Adipocyte (in vitro differentiated cells): ENCODE data around the gene KLF16.
A peak's percentile ranks its signal among the peaks of the same experiment; 100 is the strongest.

ENCODE experiments used
- DNase-seq: peaks from one replicate; pipeline ENCODE4 v3.0.0-alpha.2; 2015; ENCODE audit warnings: low read depth
- H3K27me3 ChIP-seq: replicated peaks from 2 replicates; pipeline ENCODE4 v1.7.0; 2013; ENCODE audit warnings: mild to moderate bottlenecking, low read length, moderate library complexity; ENCODE audit not compliant: control insufficient read depth, insufficient read depth
- H3K36me3 ChIP-seq: 2 replicates; pipeline ENCODE4 v1.7.0; 2013; ENCODE audit warnings: low read length, mild to moderate bottlenecking, moderate library complexity; ENCODE audit not compliant: control insufficient read depth, insufficient read depth, severe bottlenecking
- H3K4me1 ChIP-seq: 2 replicates; pipeline ENCODE4 v1.7.0; 2013; ENCODE audit warnings: mild to moderate bottlenecking, low read length, moderate library complexity; ENCODE audit not compliant: control insufficient read depth, insufficient read depth
- H3K4me3 ChIP-seq: 2 replicates; pipeline ENCODE4 v1.7.0; 2013; ENCODE audit warnings: mild to moderate bottlenecking, low read length, moderate library complexity
- H3K9ac ChIP-seq: 2 replicates; pipeline ENCODE4 v1.7.0; 2013; ENCODE audit warnings: mild to moderate bottlenecking, low read length, moderate library complexity
- H3K9me3 ChIP-seq: 2 replicates; pipeline ENCODE4 v1.7.0; 2013; ENCODE audit warnings: mild to moderate bottlenecking, low read length, moderate library complexity; ENCODE audit not compliant: control insufficient read depth

The KLF16 gene

DNA sequence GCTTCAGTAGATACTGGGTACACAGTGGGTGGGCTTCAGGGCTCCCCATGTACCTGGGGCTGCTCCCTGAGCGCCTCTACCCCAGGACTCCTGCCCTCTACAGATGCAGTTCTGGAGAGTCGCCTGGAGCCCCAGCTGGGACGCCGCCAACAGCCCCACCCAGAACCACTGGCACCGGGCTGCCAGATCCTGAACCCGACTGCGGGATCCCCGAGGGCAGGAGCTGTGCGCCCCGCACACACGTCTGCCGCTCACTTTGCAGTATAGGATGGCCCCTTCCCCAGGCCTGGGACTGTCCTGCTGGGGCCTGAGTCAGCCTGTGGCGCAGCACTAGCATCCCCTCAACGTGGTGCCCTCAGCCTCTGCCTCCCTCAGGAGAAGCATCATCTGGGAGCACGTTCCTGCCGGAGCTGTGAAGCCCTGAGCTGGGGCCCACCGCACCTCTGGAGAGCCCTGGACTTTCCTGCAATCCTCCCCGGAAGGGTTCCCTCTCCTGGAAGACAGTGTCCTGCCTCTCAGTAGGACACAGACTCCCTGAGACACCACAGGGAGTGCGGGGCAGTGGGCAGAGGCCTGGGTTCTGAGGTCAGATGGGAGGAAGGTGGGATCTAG, 18.8 kb downstream of the KLF16 start:
- no peak for DNase-seq
- Histone ChIP-seq H3K36me3 (no peaks in the 10 kb centered on the region), H3K4me1 (peaks cover 33% of the 10 kb centered on the region), H3K4me3 (no peak overlapping the region), H3K9ac (peak overlapping the region; percentile 34), H3K27me3 (no peaks in the 10 kb centered on the region), H3K9me3 (no peaks in the 10 kb centered on the region)

DNA sequence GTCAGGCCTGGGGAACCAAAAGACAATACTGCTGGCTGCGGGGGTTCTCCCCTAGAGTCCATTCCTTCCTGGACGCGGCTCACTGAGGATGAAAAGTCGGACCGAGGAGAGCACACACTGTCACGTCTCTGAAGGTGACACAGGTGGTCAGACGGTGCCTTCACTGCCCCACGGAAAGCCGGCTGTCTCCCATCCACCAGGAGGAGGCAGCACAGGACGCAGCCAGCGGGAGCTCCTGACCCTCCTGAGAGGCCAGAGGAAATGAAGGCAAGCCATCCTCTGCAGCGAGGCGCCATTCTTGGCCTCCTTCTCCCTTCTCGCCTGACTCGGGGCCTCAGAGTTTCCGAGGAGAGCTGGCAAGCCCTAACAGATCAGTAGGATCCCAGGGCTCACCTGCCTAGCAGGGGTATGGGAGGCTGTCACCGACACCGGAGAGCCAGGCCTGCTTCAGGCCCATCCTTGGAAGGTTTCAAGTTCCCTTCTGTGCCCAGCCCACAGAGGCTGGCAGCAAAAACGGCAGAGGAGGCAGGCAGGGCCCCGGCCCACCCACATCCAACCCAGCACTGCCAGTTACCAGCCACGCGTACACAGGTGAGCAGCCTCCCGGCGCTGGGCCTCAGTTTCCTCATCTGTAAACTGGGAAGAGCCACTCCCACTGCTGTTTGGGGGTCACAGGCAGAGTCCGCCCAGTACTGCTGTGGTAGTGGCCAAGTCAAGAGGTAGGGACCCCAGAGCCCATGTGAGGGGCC, 19.6 kb downstream of the KLF16 start:
- no peaks in the 10 kb centered on the region for H3K36me3 ChIP-seq
- DNase-seq, result no peak
- no peak overlapping the region for H3K4me3 ChIP-seq
- H3K4me1 ChIP-seq, result peaks cover 33% of the 10 kb centered on the region
- no peaks in the 10 kb centered on the region for H3K27me3 ChIP-seq
- peak overlapping the region; percentile 34 for H3K9ac ChIP-seq
- no peaks in the 10 kb centered on the region for H3K9me3 ChIP-seq

DNA sequence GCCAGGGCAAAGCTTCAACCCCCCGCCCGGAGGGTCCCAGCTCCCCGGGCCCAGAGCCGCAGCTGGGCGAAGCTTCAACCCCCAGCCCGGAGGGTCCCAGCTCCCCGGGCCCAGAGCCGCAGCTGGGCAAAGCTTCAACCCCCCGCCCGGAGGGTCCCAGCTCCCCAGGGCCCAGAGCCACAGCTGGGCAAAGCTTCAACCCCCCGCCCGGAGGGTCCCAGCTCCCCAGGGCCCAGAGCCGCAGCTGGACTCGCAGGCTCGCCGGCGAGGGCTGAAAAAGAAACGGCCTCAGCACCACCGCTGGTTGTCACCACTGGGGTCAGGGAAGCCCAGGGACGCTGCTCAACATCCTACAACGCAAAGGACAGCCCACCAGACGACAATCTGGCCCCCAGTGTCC, 20.3 kb downstream of the KLF16 start:
- H3K9me3 ChIP-seq, result no peaks in the 10 kb centered on the region
- no peak for DNase-seq
- H3K4me3 ChIP-seq, result no peak overlapping the region
- H3K4me1 ChIP-seq, result peaks cover 34% of the 10 kb centered on the region
- H3K36me3 ChIP-seq, result no peaks in the 10 kb centered on the region
- no peak overlapping the region for H3K9ac ChIP-seq
- no peaks in the 10 kb centered on the region for H3K27me3 ChIP-seq

DNA sequence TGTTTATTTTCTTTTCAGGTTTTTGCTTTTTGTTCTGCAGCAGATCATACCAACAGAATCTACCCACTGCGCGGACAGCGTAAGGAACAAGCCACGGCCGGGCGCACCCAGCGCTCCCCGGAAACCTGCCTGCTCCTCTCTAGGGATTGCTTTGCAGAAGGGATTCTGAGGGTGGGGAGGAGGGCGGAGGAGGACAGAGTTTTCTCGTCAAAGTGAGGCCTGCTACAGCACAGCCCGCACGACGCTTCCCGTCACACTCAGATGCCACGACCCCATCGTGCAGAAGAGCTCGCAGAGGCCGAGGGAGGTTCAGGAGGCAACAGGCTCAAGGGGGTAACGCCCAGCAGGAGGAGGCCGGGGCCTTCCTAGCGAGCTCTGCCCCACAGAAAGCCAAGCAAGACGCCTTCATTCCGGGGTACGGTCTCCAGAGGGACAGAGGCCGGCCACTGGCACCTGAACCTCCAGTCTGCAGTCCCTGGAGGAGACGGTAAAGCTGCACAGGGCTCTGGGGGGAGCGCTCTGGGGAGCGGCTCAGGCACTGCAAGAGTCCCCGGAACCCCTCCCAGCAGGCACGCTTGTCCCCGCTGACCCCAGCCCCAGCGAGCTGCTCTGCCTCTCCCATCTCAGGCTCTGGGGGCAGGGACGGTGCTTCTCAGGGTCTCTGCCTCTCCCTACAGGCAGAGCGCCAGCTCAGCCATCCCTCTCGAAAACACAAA, 22.0 kb downstream of the KLF16 start:
- peak overlapping the region; percentile 15 for H3K9ac ChIP-seq
- no peaks in the 10 kb centered on the region for H3K36me3 ChIP-seq
- peak overlapping the region; percentile 16 for H3K4me3 ChIP-seq
- no peak for DNase-seq
- H3K27me3 ChIP-seq, result no peaks in the 10 kb centered on the region
- H3K4me1 ChIP-seq, result peaks cover 38% of the 10 kb centered on the region
- H3K9me3 ChIP-seq, result no peaks in the 10 kb centered on the region

DNA sequence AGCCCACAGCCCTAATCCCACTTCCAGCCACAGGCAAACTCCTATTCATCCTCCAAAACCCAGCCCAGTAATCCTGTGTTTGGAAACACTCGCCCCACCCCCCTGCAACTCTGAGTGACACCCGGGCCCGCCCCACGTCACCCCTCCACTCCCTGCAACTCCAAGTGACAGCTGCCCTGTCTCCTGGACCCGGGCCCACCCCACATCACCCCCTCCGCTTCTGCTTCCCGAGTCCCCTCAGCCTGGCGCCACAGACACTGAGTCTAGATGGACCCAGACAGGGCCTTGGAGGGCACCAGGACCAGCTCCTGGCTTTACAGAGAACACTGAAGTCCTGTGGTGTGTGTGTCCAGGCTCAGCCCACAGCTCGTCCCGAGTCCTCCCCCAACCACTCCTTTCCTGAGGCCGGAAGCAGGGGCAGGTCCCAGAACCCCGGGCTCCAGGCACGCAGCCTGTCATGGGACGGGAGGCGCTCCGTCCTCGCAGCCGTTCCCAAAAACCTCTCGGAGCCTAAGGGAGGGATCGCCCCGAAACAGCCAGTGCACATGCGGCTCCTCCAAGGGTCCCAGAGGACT, 22.8 kb downstream of the KLF16 start:
- no peaks in the 10 kb centered on the region for H3K9me3 ChIP-seq
- H3K27me3 ChIP-seq, result no peaks in the 10 kb centered on the region
- peak overlapping the region; percentile 15 for H3K9ac ChIP-seq
- H3K4me1 ChIP-seq, result peaks cover 30% of the 10 kb centered on the region
- peak overlapping the region; percentile 16 for H3K4me3 ChIP-seq
- H3K36me3 ChIP-seq, result no peaks in the 10 kb centered on the region
- no peak for DNase-seq

DNA sequence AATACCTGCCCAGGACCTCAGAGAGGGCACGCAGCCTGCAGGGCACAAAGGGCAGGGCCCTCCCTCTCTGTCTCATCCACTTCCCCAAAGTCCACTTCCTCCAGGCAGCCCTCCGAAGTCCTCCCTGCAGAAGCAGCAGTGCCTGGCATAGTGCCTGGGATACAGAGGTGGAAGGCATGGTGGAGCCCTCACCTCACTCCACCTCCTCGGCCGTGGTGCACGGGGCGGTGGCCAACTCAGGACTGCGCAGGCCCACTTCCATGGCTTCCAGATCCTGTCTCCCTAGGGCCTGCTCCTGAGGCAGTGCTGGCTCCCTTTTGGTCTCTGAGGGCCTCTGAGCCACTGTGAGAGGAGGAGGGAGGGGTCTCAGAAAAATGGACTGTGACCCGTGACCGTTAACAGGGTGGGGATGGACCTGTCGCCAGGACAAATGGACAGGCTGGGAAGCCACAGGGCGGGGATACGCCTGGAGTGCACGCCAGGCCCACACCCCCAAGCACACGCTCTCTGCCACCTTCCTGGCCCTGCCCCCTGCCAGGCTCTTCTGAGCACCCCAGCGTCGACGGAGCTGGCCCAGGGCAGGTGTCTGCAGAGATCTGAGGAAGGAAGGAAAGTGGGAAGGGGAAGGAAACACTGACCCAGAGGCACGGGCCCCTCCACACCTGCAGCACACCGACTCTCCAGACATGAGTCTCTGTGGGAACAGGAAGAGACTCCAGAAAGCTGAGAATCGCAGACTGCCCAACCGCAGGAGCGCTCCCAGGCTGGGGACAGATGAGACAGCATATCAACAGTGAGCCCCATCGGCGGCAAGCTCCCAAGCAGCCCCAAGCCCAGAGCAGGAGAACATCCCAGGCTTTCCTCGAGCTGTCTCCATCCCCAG, 23.5 kb downstream of the KLF16 start:
- Histone ChIP-seq H3K4me1 (peaks cover 26% of the 10 kb centered on the region), H3K36me3 (no peaks in the 10 kb centered on the region), H3K4me3 (no peak overlapping the region), H3K9ac (no peak overlapping the region), H3K9me3 (no peaks in the 10 kb centered on the region), H3K27me3 (no peaks in the 10 kb centered on the region)
- no peak for DNase-seq

DNA sequence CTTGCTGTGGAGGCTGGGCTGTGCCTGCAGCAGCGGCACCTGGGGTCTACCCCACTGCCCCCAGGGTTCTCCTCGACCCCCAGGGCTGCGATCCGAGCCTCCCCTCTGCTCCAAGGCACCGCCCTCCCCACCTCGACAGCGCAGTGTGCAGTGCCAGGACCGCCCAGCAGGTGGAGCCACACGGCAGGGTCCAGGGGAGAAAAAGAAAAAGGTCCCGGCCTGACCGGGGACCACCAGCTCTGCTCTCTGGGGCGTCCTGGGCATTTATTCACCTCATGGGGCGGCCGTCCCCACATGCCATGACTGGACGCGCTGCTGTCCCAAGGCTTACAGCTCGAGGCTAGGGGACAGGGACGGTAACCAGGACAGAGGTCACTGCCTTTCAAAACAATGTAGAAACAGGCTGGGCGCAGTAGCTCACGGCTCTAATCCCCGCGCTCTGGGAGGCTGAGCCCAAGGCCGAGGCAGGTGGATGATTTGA, 25.7 kb downstream of the KLF16 start:
- H3K4me1 ChIP-seq, result peaks cover 18% of the 10 kb centered on the region
- DNase-seq, result peak; percentile 65
- H3K9ac ChIP-seq, result peak overlapping the region; percentile 72

DNA sequence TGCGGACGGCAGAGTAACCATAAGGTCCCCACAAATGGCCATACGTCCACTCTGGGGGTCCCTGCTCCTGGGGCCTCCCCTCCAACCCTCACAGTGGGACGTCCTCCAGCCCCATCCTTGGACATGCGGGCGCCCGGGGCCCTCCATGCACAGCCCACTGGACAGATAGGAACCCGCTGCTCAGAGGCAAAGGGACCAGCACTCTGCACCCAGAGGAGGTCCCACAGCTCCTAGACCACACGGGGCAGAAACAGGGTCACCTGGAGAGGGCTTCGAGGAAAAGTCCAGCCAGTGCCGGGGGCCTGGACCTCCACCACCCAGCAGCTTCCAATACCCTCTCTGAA, 26.2 kb downstream of the KLF16 start:
- no peaks in the 10 kb centered on the region for H3K36me3 ChIP-seq
- no peaks in the 10 kb centered on the region for H3K27me3 ChIP-seq
- peak overlapping the region; percentile 72 for H3K9ac ChIP-seq
- H3K4me1 ChIP-seq, result peaks cover 18% of the 10 kb centered on the region
- DNase-seq, result no peak
- H3K9me3 ChIP-seq, result no peaks in the 10 kb centered on the region
- no peak overlapping the region for H3K4me3 ChIP-seq

More for the DNA sequence above, 25.7 kb downstream of the KLF16 start:
- Histone ChIP-seq H3K4me3 (peak overlapping the region; percentile 68), H3K27me3 (no peaks in the 10 kb centered on the region), H3K36me3 (no peaks in the 10 kb centered on the region), H3K9me3 (no peaks in the 10 kb centered on the region)

DNA sequence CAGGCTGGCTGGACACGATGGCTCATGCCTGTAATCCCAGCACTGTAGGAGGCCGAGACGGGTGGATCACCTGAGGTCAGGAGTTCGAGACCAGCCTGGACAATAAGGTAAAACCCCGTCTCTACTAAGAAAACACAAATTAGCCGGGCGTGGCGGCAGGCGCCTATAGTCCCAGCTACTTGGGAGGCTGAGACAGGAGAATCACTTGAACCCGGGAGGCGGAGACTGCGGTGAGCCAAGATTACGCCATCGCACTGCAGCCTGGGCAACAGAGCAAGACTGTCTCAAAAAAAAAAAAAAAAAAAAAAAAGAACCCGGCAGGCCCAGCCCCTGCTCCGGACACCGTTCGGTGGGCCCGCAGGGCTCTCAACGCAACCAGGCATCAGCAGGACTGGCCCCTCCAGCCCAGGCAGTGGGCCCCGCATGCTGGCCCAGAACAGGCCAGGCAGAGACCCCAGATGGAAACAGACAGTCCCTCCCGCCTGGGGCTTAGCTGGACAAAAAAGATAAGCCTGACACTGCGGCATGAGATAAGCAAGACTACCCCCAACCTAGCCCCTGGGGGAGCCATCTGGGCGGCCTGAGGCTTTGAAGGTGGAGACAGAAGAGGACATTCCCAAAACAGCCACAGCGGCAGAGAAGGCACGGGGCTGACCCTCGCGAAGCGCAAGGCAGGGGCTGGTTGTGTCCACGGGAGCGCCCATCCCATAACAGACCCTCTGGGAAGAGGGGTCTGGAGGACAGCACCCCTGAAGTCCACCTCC, 26.7 kb downstream of the KLF16 start:
- H3K4me1 ChIP-seq, result peaks cover 18% of the 10 kb centered on the region
- no peak for DNase-seq
- no peak overlapping the region for H3K4me3 ChIP-seq
- no peaks in the 10 kb centered on the region for H3K36me3 ChIP-seq
- H3K27me3 ChIP-seq, result no peaks in the 10 kb centered on the region
- no peaks in the 10 kb centered on the region for H3K9me3 ChIP-seq
- no peak overlapping the region for H3K9ac ChIP-seq

DNA sequence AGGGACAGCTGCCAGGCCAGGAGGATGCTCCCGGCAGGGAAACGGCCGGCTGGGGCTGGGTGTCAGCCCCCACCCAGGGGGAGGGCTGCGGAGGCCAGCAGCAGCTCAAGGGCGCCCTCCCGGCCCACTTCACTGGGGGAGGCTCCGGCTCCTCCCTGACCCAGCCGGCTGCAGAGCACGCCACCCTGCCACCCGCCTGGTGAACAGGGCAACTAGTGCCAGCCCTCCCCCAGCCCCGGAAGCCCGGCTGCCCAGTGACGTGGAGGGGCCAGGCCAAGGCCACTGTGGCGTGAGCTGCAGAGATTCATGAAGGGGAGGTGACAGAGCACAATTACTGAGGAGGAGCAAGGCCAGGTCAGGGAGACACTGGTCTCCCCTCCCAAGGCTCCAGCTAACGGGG, 29.8 kb downstream of the KLF16 start:
- peaks cover 16% of the 10 kb centered on the region for H3K4me1 ChIP-seq
- H3K27me3 ChIP-seq, result no peaks in the 10 kb centered on the region
- no peaks in the 10 kb centered on the region for H3K9me3 ChIP-seq
- H3K4me3 ChIP-seq, result no peak overlapping the region
- peaks cover 6% of the 10 kb centered on the region for H3K36me3 ChIP-seq
- DNase-seq, result no peak
- no peak overlapping the region for H3K9ac ChIP-seq
